SH-SY5Y (cell line): Measurements from ENCODE around the gene FBXL13.

Experiments
- GATA2 ChIP-seq: IDR thresholded peaks from 2 replicates; pipeline ENCODE4 v1.6.1; 2011; ENCODE audit warnings: mild to moderate bottlenecking, low read depth, low read length
- GATA3 ChIP-seq: IDR thresholded peaks from 2 replicates; pipeline ENCODE4 v1.6.1; 2011; ENCODE audit warnings: low read depth, mild to moderate bottlenecking, low read length, moderate library complexity

- TF ChIP-seq GATA2, result no peak
- TF ChIP-seq GATA3, result no peak
Measured at GRCh38 chr7:102874166-102874829, 200.3 kb downstream of the FBXL13 start.
